Caco-2 (cell line): ENCODE results near the gene FAM180B. TPM values are rescaled to one million over a fixed set of nuclear protein-coding genes. Genes with fewer than 3 reads are reported as not detected.
A peak's percentile ranks its signal among the peaks of the same experiment; 100 is the strongest.

Experiments
- BruUV-seq: library from RNA; stranded (reverse); fragments of 400-500 nt; replicated peaks from 2 replicates; lab custom pipeline; 2021; lab: Mats Ljungman, UMichigan
- CTCF ChIA-PET: fragments of 300-600 bp; sonication (Branson Sonifier 250); formaldehyde crosslinking; loops from one replicate; lab custom pipeline; 2022; ENCODE audit warnings: antibody characterized with exemption; lab: Charles Lee
- POLR2A ChIA-PET: fragments of 300-600 bp; sonication (Branson Sonifier 250); formaldehyde crosslinking; loops from one replicate; lab custom pipeline; 2022; ENCODE audit warnings: antibody characterized with exemption; lab: Charles Lee
- DNase-seq, 2 experiments: peaks; one replicate each; pipeline versions ENCODE4 v3.0.0 to v3.0.0-alpha.2; 2020 to 2022
- H3K27me3 ChIP-seq: replicated peaks from 2 replicates; pipeline ENCODE4 v1.6.0; 2011; ENCODE audit warnings: low read length; ENCODE audit not compliant: control insufficient read depth, insufficient read depth
- H3K36me3 ChIP-seq: 2 replicates; pipeline ENCODE4 v1.5.1; 2011; ENCODE audit warnings: low read length; ENCODE audit not compliant: control insufficient read depth, insufficient read depth
- H3K4me1 ChIP-seq: fragments of 250-450 bp; sonication (Bioruptor Pico); 2 replicates; pipeline ENCODE4 v1.5.1; 2020; ENCODE audit warnings: mild to moderate bottlenecking
- H3K4me3 ChIP-seq: 2 replicates; pipeline ENCODE4 v1.5.1; 2011; ENCODE audit warnings: low read depth, mild to moderate bottlenecking, control low read depth, low read length
- H3K9me3 ChIP-seq: fragments of 250-450 bp; sonication (Bioruptor Pico); 2 replicates; pipeline ENCODE4 v1.5.1; 2020; ENCODE audit warnings: mild to moderate bottlenecking, moderate library complexity
- H3K27ac Mint-ChIP-seq: one replicate; pipeline ENCODE4 v1.8.0; 2022; ENCODE audit warnings: mixed read lengths; ENCODE audit not compliant: unreplicated experiment
- H3K27me3 Mint-ChIP-seq: one replicate; pipeline ENCODE4 v1.8.0; 2022; ENCODE audit warnings: mixed read lengths; ENCODE audit not compliant: insufficient read depth, unreplicated experiment
- H3K36me3 Mint-ChIP-seq: one replicate; pipeline ENCODE4 v1.8.0; 2022; ENCODE audit warnings: mild to moderate bottlenecking, mixed read lengths; ENCODE audit not compliant: insufficient read depth, unreplicated experiment
- H3K4me1 Mint-ChIP-seq: one replicate; pipeline ENCODE4 v1.8.0; 2022; ENCODE audit warnings: low read depth, mixed read lengths; ENCODE audit not compliant: unreplicated experiment
- H3K4me3 Mint-ChIP-seq: one replicate; pipeline ENCODE4 v1.8.0; 2022; ENCODE audit warnings: mild to moderate bottlenecking, moderate library complexity, mixed read lengths; ENCODE audit not compliant: unreplicated experiment
- H3K9me3 Mint-ChIP-seq: one replicate; pipeline ENCODE4 v1.8.0; 2022; ENCODE audit warnings: mixed read lengths; ENCODE audit not compliant: unreplicated experiment
- CTCF ChIP-seq, 2 experiments: fragments of 200-600 bp in 1 of 2; IDR thresholded peaks; 1 replicate in 1 of 2; 2 replicates in 1 of 2; pipeline versions ENCODE4 v1.5.1 to v1.8.0; 2011 to 2022; ENCODE audit warnings: antibody characterized with exemption in 1 of 2, control low read depth in 1 of 2, inconsistent platforms in 1 of 2, low read depth in 1 of 2, low read length in 1 of 2, mild to moderate bottlenecking in 1 of 2, moderate library complexity in 1 of 2; ENCODE audit not compliant: insufficient read depth in 1 of 2, severe bottlenecking in 1 of 2, unreplicated experiment in 1 of 2
- intact Hi-C: fragments of 100-400 bp; cut with micrococcal nuclease; formaldehyde crosslinking; loops from one replicate; pipeline ENCODE4 v1.10.0; 2022; ENCODE audit not compliant: unreplicated experiment
- total RNA-seq: library from RNA; stranded (reverse); gene quantifications from 2 replicates; pipeline ENCODE4 v1.2.3, GENCODE V29; 2022

The FAM180B gene
- total RNA-seq, 1 experiment from 2014 or later: not detected

DNA sequence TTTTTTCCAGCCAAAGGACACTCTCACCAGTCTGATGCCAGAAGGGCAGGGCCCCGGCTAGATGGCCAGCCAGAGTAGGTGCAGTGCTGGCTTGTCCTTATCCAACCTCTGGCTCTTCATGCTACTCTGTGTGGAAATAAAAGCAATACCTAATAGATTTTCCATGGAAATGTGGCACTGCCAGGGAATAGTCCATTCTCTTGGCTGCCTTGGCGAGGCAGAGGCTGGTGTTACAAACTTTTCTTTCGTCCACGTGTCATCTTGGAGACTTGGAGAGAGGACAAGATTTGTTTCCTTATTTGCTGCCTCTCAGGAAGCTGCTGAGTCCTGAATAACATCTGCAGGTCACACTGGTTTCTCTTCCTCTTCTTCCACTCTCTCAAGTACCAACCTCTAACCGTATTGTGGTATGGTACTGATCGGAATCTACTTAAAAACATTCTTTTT lies 24.9 kb downstream of the FAM180B start:
- TF ChIP-seq CTCF (IDR thresholded peaks at IDR 0.05; ENCODE audit: insufficient read depth in 1 of 2, low read depth in 1 of 2, low read length in 1 of 2, severe bottlenecking in 1 of 2, unreplicated experiment in 1 of 2): no peak
- Histone ChIP-seq H3K27me3 (no peaks in the 10 kb centered on the region), H3K36me3 (no peaks in the 10 kb centered on the region; the same call in 1 of the 2 replicates), H3K4me1 (no peaks in the 10 kb centered on the region), H3K4me3 (no peak overlapping the region), H3K9me3 (no peaks in the 10 kb centered on the region)
- Mint-ChIP-seq H3K4me3 (no peak overlapping the region), H3K9me3 (no peaks in the 10 kb centered on the region), H3K27me3 (no peaks in the 10 kb centered on the region), H3K27ac (no peak overlapping the region), H3K36me3 (peaks cover 20% of the 10 kb centered on the region), H3K4me1 (no peaks in the 10 kb centered on the region)
- intact Hi-C loops: loop anchor here (10.0 kb wide), 1 partner anchor 243 kb away; no protein-coding TSS in a partner anchor
- POLR2A ChIA-PET: no interaction called here
- BruUV-seq: no TSS peak
- DNase-seq: no peak
- CTCF ChIA-PET: no interaction called here

- Mint-ChIP-seq H3K27ac (no peak overlapping the region), H3K27me3 (no peaks in the 10 kb centered on the region), H3K4me3 (no peak overlapping the region), H3K9me3 (no peaks in the 10 kb centered on the region), H3K36me3 (peaks cover 29% of the 10 kb centered on the region), H3K4me1 (no peaks in the 10 kb centered on the region)
- H3K9me3 ChIP-seq: no peaks in the 10 kb centered on the region
- H3K27me3 ChIP-seq: no peaks in the 10 kb centered on the region
- no peak overlapping the region for H3K4me3 ChIP-seq
- H3K4me1 ChIP-seq: no peaks in the 10 kb centered on the region
- ChIA-PET CTCF (no interaction called here), POLR2A (no interaction called here)
- BruUV-seq: no TSS peak
- no peak for DNase-seq
- no peak for TF ChIP-seq CTCF (IDR thresholded peaks at IDR 0.05; ENCODE audit: insufficient read depth in 1 of 2, low read depth in 1 of 2, low read length in 1 of 2, severe bottlenecking in 1 of 2, unreplicated experiment in 1 of 2)
- intact Hi-C loops: loop anchor here (10.0 kb wide), 1 partner anchor 240 kb away; no protein-coding TSS in a partner anchor
- no peaks in the 10 kb centered on the region for H3K36me3 ChIP-seq
These were observed 28.8 kb downstream of the FAM180B start for GRCh38 chr11:47615249-47615648.

DNA sequence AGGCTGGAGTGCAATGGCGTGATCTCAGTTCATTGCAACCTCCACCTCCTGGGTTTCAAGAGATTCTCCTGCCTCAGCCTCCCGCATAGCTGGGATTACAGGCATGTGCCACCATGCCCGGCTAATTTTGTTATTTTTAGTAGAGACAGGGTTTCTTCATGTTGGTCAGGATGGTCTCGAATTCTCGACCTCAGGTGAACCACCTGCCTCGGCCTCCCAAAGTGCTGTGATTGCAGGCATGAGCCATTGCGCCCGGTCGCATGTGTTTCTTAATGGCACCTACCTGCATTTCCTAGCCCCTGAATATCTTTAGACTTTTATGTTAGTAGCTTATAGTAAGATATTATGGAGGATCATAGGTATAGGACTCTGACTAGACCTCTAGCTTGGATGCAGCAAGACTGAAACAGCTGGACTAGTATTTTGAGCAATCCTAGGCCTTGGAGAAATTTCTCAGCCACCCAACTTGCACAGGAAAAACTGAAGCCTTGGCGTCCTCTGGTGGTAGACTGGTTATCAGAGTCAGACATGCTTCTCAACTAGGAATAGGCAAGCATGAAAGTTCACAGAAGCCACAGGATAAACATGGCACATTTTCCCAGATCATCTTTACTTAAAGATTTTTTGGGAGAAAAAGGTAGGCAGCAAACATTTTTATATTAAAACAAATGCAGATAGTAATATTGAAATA lies 30.4 kb downstream of the FAM180B start:
- Mint-ChIP-seq H3K4me3 (no peak overlapping the region), H3K36me3 (peaks cover 43% of the 10 kb centered on the region), H3K4me1 (no peaks in the 10 kb centered on the region), H3K9me3 (no peaks in the 10 kb centered on the region), H3K27me3 (no peaks in the 10 kb centered on the region), H3K27ac (no peak overlapping the region)
- ChIA-PET CTCF (interaction anchor here (0.5 to 0.6 kb wide), 3 partner anchors 31 to 162 kb away, joined by 3 to 6 read pairs (median 3); no protein-coding TSS in a partner anchor), POLR2A (no interaction called here)
- Histone ChIP-seq H3K4me3 (no peak overlapping the region), H3K4me1 (no peaks in the 10 kb centered on the region), H3K27me3 (no peaks in the 10 kb centered on the region), H3K9me3 (no peaks in the 10 kb centered on the region), H3K36me3 (0 out of 2 replicates have a peak, but pooled peaks cover 1% of the 10 kb centered on the region)
- intact Hi-C loops: loop anchor here (1.0 to 10.0 kb wide), 2 partner anchors 238 to 243 kb away; no protein-coding TSS in a partner anchor
- DNase-seq: peak in 1 of 2 experiments; percentile 57
- no TSS peak for BruUV-seq
- peak; percentile 47 to 84 for TF ChIP-seq CTCF (IDR thresholded peaks at IDR 0.05; ENCODE audit: insufficient read depth in 1 of 2, low read depth in 1 of 2, low read length in 1 of 2, severe bottlenecking in 1 of 2, unreplicated experiment in 1 of 2)
